HG03469 (cell line): ENCODE measurements around the gene BTBD9.

Experiments used
- ATAC-seq: cut with Tn5 transposase; IDR thresholded peaks from one replicate; pipeline ENCODE4 v1.9.1; 2021; ENCODE audit warnings: mild to moderate bottlenecking, moderate library complexity, moderate number of reproducible peaks; ENCODE audit not compliant: unreplicated experiment

The BTBD9 gene

DNA sequence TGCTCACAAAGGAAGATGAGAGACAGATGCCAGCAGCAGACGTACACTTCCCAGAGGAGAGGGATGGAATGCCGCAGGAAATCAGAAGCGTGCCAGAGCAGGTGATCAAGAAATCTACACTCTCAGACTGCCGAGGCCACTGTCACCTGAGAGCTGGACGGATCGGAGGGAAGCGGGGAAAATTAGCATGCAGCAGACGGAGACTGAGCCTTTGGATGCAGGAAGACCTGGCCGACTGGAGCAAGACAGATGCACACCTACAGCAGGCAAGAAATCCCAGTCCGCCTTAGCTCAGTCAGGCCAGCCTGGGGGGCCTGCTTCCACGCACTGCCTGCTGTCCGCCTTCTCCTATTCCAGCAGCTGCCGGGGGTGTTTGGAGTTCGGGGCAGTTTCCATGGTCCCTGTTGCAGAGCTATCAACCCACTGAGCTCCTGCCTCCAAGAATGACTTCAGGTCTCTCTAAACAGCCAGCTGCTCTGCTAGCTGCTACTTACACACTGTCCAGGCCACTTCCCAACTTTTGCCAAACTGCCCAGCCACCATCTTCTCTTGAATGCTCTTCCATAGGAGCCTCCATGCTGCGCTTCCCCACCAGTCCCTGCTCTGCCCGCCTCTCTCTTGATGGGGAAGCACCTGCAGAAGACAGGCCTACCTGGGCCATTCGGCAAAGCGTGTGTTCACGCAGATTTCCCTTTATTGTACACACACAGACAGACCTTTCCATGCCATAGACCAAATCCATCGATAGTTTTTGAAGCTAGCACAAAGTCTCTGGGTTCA, 451.7 kb downstream of the BTBD9 start:
- ATAC-seq: no peak

GRCh38 chr6:38187325-38187724, 452.4 kb downstream of the BTBD9 start:
- no peak for ATAC-seq

- ATAC-seq: no peak
These were observed 454.0 kb downstream of the BTBD9 start for GRCh38 chr6:38185752-38186151.

GRCh38 chr6:38185244-38185643, 454.5 kb downstream of the BTBD9 start:
- ATAC-seq: no peak

- ATAC-seq: no peak
These were observed 455.1 kb downstream of the BTBD9 start for GRCh38 chr6:38184585-38185080.

DNA sequence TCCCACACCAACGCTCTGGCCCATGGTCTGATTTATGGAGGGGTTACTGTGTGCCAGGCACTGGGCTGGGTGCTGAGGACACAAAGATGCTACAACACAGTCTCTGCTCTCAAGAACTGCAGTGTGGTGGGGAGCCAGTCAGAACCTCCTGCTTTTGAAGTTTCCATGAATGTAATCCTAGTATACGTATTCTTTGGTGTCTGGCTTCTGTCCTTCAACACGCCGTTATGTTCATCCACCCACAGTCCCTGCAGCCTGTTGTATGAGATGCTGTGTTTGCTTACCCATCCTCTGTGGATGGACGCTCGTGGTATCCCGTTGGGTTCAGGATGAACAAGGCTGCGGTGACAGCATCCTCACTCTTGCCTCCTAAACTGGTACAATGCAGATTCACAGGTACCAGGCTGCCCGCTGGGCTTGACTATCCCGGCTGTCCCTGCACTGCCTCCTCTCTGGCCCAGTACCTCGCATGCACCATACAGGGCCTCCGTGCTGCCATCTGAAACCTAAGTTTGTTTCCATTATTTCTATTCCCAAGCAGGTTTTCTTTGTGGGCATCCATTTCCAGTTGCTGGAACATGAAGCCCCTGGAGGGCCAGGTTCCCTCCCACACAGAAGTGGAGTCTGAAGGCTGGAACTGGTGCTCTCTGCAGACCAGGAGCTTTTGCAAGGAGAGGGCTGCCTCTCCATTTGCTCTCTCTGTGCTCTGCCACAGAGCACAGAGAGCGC, 455.7 kb downstream of the BTBD9 start:
- ATAC-seq: no peak

DNA sequence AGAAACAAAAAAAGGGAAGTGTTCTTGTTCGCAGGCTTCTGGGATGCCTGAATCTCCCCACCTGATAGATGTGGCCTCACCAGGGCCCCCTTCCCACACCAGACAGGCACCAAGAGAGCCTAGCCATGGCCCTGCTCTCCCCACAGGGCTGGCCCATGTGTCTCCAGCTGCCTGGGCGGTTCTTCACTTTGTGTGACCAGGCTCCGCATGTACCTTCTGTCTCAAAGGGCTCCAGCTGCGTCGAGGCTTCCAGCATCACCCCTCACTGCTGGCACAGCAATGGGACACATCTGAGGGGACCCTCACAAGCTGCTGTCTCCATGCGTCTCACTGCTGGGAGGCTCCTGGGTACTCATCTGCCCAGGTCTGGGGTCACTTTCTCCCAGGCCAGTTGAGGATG, 457.3 kb downstream of the BTBD9 start:
- no peak for ATAC-seq

- ATAC-seq: no peak
These were observed 459.1 kb downstream of the BTBD9 start for GRCh38 chr6:38180586-38180985.

- no peak for ATAC-seq
These were observed 459.8 kb downstream of the BTBD9 start for GRCh38 chr6:38179794-38180430.

GRCh38 chr6:38179300-38179699, 460.4 kb downstream of the BTBD9 start:
- no peak for ATAC-seq

- no peak for ATAC-seq
These were observed 461.2 kb downstream of the BTBD9 start for GRCh38 chr6:38178584-38178886.

- ATAC-seq: no peak
These were observed 461.7 kb downstream of the BTBD9 start for GRCh38 chr6:38177882-38178583.

GRCh38 chr6:38176797-38177751, 462.7 kb downstream of the BTBD9 start:
- ATAC-seq: no peak

GRCh38 chr6:38175786-38176185, 463.9 kb downstream of the BTBD9 start:
- ATAC-seq: no peak

DNA sequence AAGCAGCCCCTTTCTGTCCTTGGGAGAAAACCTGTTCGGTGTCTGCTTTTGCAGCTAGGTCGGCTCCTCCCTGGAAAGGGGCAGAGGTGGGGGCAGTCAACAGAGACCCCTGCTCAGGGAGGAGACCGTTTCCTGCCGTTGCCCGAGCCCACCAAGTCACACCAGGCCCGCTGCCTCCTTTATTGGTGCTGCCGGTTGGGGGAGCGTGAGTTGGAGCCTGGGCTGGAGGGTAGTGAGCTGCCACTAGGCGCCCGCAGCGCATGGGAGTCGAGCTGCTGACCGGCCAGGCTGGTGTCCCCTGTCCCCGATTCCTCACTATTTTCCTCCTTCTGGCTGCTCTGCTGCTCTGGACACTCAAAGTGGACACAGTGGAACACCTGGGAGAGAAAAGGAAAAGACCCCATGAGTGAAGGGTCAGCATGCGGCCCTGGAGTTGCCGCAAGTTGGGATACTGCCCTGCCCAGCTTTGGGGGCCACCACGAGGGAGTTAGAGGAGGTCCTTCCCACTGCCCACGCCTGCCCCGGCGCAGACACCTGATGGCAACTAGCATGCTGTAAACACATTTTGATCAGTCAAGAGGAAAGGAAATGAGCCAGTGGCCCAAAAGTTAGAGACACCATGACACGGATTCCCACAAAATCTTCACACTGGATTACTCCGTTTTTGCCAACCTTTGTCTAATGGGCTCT, 464.8 kb downstream of the BTBD9 start:
- ATAC-seq: no peak

DNA sequence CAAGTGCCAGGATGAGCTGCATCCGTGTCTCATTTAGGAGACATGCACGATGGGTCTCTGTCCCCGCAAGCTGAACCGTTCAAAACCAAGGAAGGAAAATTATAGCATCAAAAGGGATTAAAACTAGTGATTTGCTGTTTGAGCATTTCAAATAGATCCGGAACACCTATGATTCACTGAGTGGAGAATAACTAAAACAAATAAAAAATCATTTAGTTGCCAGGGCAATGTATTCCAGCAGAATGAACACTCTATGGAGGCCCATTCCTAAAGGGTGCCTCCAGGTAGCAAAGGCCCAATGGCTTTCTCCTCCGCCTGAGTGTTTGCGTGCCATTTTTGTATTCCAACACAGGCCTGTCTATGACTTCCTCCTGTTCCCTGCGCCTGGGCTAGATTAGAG, 465.4 kb downstream of the BTBD9 start:
- ATAC-seq: no peak

DNA sequence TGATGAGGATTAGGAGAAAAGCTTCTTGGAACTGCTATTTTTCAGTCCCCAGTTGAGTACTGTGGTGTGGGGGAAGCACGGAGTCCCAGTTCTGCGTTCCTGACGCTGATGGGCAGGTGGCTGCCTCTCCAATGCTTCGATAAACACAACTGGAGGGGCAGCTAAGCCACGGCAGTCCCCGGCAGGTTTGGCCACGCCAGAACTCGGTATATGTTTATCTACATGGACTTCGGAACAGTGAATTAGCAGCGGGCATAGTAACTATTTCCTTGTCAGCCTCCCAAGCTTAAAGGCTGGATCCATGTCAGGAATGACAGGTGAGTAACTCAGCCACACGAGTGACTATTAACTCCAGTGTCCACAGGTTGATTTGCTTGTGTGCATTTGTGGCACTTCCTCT, 465.8 kb downstream of the BTBD9 start:
- ATAC-seq: no peak

DNA sequence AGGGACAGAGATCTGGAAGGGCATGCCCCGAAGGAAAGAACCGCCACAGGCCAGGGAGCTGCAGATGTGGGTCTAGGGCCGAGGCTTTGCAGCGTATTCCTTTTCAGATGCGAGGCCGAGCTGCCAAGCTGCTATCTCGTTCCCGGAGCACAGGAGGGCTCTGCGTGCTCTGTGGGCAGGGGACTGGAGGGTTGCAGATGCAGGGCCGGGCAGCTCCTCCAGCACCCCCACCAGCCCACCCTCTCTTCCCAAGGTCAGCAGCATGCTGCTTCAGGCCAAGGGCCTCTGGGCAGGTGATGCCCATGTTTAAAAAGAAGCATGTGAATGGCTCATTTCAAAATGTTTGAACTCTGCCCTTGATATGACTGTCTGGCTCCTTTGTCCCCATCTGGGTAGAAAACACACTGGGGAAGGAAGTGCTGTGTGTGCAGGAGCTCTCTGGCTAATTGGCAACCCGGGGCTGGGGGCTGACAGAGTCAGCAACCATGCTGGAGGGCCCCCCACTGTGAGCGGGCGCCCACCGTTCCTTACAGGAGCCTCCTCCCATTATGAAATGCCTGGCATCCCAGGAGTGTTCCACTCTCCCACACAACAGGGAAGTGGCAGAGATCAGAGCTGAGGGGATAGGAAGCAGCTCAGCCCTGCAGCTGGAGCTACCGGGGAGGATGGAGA, 466.9 kb downstream of the BTBD9 start:
- ATAC-seq: no peak
